Tibial nerve (tissue), 4 donors: ENCODE measurements around the gene BFAR. TPM values are rescaled to one million over a fixed set of nuclear protein-coding genes. Genes with fewer than 3 reads are reported as not detected.
"Not testable (repeated sequence)": the region's sequence is repeated elsewhere in the genome, so short reads cannot be mapped to it uniquely, and the experiment has no call there.

Experiments
- DNase-seq, 2 donors: peaks; one replicate each; pipeline ENCODE4 v3.0.0-alpha.2; 2019; ENCODE audit warnings: low spot score in 2 of 2
- H3K27ac ChIP-seq, 4 donors: fragments of 200-600 bp; sonication (generic) in 3 of 4; one replicate each; pipeline ENCODE4 v1.5.1; 2017 to 2019; ENCODE audit warnings: mild to moderate bottlenecking in 1 of 4
- H3K27me3 ChIP-seq, 2 donors: fragments of 200-600 bp; sonication (generic) in 1 of 2; one replicate each; pipeline versions ENCODE4 v1.5.1 to v1.6.0; 2017 to 2019
- H3K36me3 ChIP-seq, 3 donors: fragments of 200-600 bp; sonication (generic); one replicate each; pipeline ENCODE4 v1.5.1; 2018 to 2019
- H3K4me1 ChIP-seq, 4 donors: fragments of 200-600 bp; sonication (generic) in 3 of 4; one replicate each; pipeline ENCODE4 v1.5.1; 2017 to 2019
- H3K4me3 ChIP-seq, 4 donors: fragments of 200-600 bp; sonication (generic) in 3 of 4; one replicate each; pipeline ENCODE4 v1.5.1; 2017 to 2019; ENCODE audit warnings: mild to moderate bottlenecking in 1 of 4, moderate library complexity in 1 of 4
- H3K9me3 ChIP-seq, 4 donors: fragments of 200-600 bp; sonication (generic) in 3 of 4; one replicate each; pipeline ENCODE4 v1.5.1; 2017 to 2019
- EP300 ChIP-seq, 2 donors: sonication (generic); formaldehyde crosslinking; IDR thresholded peaks; one replicate each; pipeline ENCODE4 v1.6.1; 2017; ENCODE audit warnings: antibody characterized with exemption in 2 of 2, mild to moderate bottlenecking in 1 of 2
- POLR2A ChIP-seq, 2 donors: fragments of 450-650 bp; IDR thresholded peaks; one replicate each; pipeline ENCODE4 v1.6.1; 2017; ENCODE audit warnings: antibody characterized with exemption in 2 of 2, mild to moderate bottlenecking in 2 of 2, moderate library complexity in 2 of 2
- WGBS, 2 donors: methylation state at CpG; one replicate each; pipeline ENCODE4 v1.1.5; 2018; 5-methylcytosine and 5-hydroxymethylcytosine counted together
- total RNA-seq, 4 donors: library from RNA; depleted of rRNA; stranded (reverse); fragments of >200 nt; gene quantifications; one replicate each; pipeline ENCODE4 v1.1.0, GENCODE V29; 2016
- TF ChIP-seq, protein P1 (sequence below), 5 experiments: fragments of 200-600 bp in 3 of 5; fragments of 450-650 bp in 2 of 5; sonication (generic) in 3 of 5; IDR thresholded peaks; one replicate each; pipeline ENCODE4 v1.5.1; 2016 to 2019; ENCODE audit warnings: antibody characterized with exemption in 5 of 5, mild to moderate bottlenecking in 3 of 5, moderate library complexity in 2 of 5

BFAR gene
- total RNA-seq, 4 donors from 2014 or later = 64.5 to 78.3 (median 71.9) TPM

DNA sequence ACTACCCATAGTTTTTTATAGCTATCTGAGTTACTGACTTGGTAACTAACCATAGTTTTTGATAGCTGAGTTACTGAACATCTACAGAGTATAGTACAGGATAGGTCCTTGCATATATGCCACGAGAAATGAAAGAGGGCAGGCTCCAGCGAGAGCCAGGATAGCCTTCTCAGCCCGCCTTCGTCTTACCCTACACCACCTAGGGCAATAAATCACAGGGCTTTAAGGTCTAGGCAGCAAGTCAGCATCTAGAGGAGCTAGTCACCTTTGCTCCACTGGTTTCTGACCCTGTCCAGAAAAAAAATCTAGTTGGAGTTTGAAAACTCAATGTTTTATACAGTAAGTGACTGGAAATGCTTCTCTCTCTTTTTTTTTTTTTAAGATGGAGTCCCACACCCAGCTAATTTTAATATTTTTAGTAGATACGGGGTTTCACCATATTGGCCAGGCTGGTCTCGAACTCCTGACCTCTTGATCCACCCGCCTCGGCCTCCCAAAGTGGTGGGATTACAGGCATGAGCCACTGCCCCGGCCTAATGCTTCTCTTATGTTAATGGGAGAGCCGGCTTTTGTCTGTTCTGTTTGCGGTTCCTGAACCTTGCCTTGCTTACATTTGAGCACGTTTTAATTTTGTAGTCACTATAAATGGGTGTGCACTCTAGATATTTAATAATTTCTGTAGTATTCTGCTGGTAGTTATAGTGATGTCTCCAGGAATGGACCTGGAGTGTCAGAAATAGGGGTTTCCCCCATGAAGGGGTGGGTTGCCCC is 2.8 kb downstream of the BFAR start:
- TF ChIP-seq, protein P1, sequence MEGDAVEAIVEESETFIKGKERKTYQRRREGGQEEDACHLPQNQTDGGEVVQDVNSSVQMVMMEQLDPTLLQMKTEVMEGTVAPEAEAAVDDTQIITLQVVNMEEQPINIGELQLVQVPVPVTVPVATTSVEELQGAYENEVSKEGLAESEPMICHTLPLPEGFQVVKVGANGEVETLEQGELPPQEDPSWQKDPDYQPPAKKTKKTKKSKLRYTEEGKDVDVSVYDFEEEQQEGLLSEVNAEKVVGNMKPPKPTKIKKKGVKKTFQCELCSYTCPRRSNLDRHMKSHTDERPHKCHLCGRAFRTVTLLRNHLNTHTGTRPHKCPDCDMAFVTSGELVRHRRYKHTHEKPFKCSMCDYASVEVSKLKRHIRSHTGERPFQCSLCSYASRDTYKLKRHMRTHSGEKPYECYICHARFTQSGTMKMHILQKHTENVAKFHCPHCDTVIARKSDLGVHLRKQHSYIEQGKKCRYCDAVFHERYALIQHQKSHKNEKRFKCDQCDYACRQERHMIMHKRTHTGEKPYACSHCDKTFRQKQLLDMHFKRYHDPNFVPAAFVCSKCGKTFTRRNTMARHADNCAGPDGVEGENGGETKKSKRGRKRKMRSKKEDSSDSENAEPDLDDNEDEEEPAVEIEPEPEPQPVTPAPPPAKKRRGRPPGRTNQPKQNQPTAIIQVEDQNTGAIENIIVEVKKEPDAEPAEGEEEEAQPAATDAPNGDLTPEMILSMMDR (IDR thresholded peaks at IDR 0.05) = no peak
- TF ChIP-seq EP300 (IDR thresholded peaks at IDR 0.05) (no peak), POLR2A (IDR thresholded peaks at IDR 0.05) (no peak)
- DNase-seq = no peak
- H3K4me1 ChIP-seq = peaks cover 0 to 60% (median 30%) of the 10 kb centered on the region in 4 donors
- peaks cover 0 to 23% (median 0%) of the 10 kb centered on the region in 3 donors for H3K36me3 ChIP-seq
- 55 to 64% methylated on average over 12 of the region's 12 CpGs for WGBS, 2 donors
- no peak overlapping the region for H3K4me3 ChIP-seq
- no peaks in the 10 kb centered on the region for H3K27me3 ChIP-seq
- H3K9me3 ChIP-seq = no peaks in the 10 kb centered on the region
- peak overlapping the region in 2 of 4 donors; percentile 0 to 97 for H3K27ac ChIP-seq

DNA sequence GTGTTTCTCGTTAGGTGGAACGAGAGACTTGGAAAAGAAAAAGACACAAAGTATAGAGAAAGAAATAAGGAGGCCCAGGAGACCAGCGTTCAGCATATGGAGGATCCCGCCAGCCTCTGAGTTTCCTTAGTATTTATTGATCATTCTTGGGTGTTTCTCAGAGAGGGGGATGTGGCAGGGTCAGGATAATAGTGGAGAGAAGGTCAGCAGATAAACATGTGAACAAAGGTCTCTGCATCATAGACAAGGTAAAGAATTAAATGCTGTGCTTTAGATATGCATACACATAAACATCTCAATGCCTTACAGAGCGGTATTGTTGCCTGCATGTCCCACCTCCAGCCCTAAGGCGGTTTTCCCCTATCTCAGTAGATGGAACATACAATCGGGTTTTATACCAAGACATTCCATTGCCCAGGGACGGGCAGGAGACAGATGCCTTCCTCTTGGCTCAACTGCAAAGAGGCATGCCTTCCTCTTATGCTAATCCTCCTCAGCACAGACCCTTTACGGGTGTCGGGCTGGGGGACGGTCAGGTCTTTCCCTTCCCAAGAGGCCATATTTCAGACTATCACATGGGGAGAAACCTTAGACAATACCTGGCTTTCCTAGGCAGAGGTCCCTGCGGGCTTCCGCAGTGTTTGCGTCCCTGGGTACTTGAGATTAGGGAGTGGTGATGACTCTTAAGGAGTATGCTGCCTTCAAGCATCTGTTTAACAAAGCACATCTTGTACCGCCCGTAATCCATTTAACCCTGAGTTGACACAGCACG is 3.6 kb downstream of the BFAR start:
- DNase-seq, H3K4me3 ChIP-seq, H3K9me3 ChIP-seq, H3K27me3 ChIP-seq: not testable (repeated sequence)
- Histone ChIP-seq H3K4me1 (peaks cover 0 to 53% (median 30%) of the 10 kb centered on the region in 4 donors), H3K36me3 (peaks cover 0 to 25% (median 0%) of the 10 kb centered on the region in 3 donors), H3K27ac (peak overlapping the region in 3 of 4 donors; percentile 12 to 43 (median 42))
- 32 to 43% methylated on average over 16 to 17 of the region's 17 CpGs for WGBS, 2 donors

DNA sequence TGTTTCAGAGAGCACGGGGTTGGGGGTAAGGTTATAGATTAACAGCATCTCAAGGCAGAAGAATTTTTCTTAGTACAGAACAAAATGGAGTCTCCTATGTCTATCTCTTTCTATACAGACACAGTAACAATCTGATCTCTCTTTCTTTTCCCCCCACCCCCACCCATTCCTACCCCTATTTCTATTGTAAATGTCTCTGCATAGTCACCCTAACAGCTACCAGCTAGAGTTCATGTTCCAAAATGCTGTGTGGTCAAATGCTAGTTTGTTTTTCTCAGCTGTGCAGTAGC is 4.1 kb downstream of the BFAR start:
- not testable (repeated sequence) for H3K9me3 ChIP-seq, H3K27me3 ChIP-seq, H3K4me3 ChIP-seq, DNase-seq
- WGBS, 2 donors = 21 to 25% methylated on average over 1 of the region's 1 CpG
- Histone ChIP-seq H3K4me1 (peaks cover 0 to 52% (median 28%) of the 10 kb centered on the region in 4 donors), H3K36me3 (peaks cover 0 to 25% (median 0%) of the 10 kb centered on the region in 3 donors), H3K27ac (peak overlapping the region in 1 of 4 donors; percentile 43)

DNA sequence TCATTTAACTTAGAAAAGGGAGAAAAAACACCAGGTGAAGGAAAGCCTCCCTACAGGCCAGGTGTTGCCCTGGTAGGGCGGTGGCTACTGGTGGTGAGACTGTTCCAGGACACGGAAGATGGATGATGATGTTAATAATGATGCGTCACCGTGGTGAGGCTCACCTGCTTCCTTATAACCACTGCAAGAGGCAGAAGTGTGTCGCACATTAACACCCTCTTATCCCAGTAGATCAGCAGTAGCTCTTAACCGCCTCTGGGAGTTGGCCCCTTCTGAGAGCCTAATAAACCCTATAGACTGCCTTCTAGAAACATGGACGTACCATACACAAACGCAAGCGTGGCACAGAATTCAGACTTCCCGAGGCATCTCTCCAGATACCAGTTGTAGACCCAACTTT is 7.8 kb downstream of the BFAR start:
- Histone ChIP-seq H3K36me3 (peaks cover 4 to 39% (median 7%) of the 10 kb centered on the region in 3 donors), H3K9me3 (no peaks in the 10 kb centered on the region), H3K4me3 (no peak overlapping the region), H3K27ac (peak overlapping the region in 1 of 4 donors; percentile 15), H3K4me1 (peaks cover 0 to 34% (median 10%) of the 10 kb centered on the region in 4 donors), H3K27me3 (no peaks in the 10 kb centered on the region)
- no peak for DNase-seq
- 88 to 92% methylated on average over 10 of the region's 10 CpGs for WGBS, 2 donors
- TF ChIP-seq, protein P1 (IDR thresholded peaks at IDR 0.05) = no peak
- no peak for TF ChIP-seq EP300 (IDR thresholded peaks at IDR 0.05)
- no peak for TF ChIP-seq POLR2A (IDR thresholded peaks at IDR 0.05)

DNA sequence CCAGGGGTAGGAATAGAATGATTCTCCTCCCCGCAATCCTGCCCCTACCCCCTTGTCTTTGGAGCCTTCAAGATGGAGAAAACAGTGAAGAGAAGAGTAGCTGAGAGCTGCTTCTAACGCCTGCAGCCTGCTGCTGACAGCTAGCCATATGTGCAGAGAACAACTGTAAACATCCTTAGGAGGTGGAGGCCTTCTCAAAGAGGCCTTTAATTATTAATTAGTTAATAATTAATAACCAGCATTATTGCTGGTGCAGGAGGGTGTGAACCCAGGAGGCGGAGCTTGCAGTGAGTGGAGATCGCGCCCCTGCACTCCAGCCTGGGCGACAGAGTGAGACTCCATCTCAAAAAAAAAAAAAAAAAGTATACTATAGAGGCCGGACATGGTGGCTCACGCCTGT is 8.5 kb downstream of the BFAR start:
- 91 to 95% methylated on average over 8 of the region's 8 CpGs for WGBS, 2 donors
- Histone ChIP-seq H3K4me1 (peaks cover 0 to 27% (median 4%) of the 10 kb centered on the region in 4 donors), H3K27me3 (no peaks in the 10 kb centered on the region), H3K9me3 (no peaks in the 10 kb centered on the region), H3K4me3 (no peak overlapping the region), H3K36me3 (peaks cover 4 to 45% (median 7%) of the 10 kb centered on the region in 3 donors), H3K27ac (no peak overlapping the region)
- TF ChIP-seq POLR2A (IDR thresholded peaks at IDR 0.05) = no peak
- TF ChIP-seq, protein P1 (IDR thresholded peaks at IDR 0.05) = no peak
- TF ChIP-seq EP300 (IDR thresholded peaks at IDR 0.05) = no peak
- no peak for DNase-seq

DNA sequence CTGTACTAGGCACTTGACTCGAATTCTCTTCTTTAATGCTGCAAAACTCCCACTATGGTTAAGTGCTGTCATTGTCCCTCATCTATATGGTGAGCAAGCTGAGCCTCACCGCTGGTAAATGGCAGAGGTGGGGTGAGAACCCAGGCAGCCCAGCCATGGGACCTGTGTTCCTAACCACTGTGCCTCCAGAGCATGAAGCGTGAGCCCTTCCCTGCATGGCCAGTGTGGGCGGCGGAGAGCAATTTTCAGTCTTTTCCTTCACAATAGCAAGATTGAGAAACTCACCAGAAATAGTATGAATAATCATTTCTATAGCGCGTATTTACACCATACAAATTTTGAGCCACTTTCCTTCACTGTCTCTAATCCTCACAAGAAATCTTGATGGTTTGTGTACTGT is 9.2 kb downstream of the BFAR start:
- H3K27ac ChIP-seq = no peak overlapping the region
- peaks cover 4 to 52% (median 7%) of the 10 kb centered on the region in 3 donors for H3K36me3 ChIP-seq
- no peak overlapping the region for H3K4me3 ChIP-seq
- H3K4me1 ChIP-seq = peaks cover 0 to 20% (median 0%) of the 10 kb centered on the region in 4 donors
- no peaks in the 10 kb centered on the region for H3K9me3 ChIP-seq
- H3K27me3 ChIP-seq = no peaks in the 10 kb centered on the region
- WGBS, 2 donors = 63 to 68% methylated on average over 7 of the region's 7 CpGs
- TF ChIP-seq EP300 (IDR thresholded peaks at IDR 0.05) (no peak), POLR2A (IDR thresholded peaks at IDR 0.05) (no peak)
- TF ChIP-seq, protein P1 (IDR thresholded peaks at IDR 0.05) = no peak
- DNase-seq = no peak
